MM.1S (cell line): ENCODE measurements around the gene ADAM15.

Experiments used
- EZH2 ChIP-seq: fragments of 300-600 bp; sonication (generic); optimal IDR thresholded peaks from 2 replicates; pipeline ENCODE3; 2017; ENCODE audit warnings: low read depth, mild to moderate bottlenecking, antibody characterized with exemption, low read length, mixed read lengths
- TF ChIP-seq, protein P1 (sequence below): fragments of 300-600 bp; sonication (generic); IDR thresholded peaks from 2 replicates; pipeline ENCODE4 v1.5.1; 2016; ENCODE audit warnings: antibody characterized with exemption, low read length, mixed read lengths

DNA sequence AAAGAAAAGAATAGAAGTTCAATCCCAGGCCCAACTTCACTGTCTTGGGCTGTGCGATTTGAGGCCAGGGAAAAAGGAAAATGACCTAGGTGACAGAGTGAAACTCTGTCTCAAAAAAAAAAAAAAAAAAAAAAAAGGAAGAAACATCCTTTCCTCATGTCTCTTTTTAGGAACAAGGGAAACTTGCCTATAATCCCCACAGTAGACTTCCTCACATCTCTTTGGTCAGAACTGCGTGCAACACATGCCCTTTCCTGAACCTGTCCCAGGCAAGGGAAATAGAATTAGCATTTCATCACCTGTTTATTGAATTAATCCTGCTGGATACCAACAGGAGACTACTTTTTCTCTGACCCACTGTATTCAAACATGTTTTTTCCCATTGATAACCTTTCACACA lies 15.2 kb upstream of the ADAM15 start:
- TF ChIP-seq, protein P1, sequence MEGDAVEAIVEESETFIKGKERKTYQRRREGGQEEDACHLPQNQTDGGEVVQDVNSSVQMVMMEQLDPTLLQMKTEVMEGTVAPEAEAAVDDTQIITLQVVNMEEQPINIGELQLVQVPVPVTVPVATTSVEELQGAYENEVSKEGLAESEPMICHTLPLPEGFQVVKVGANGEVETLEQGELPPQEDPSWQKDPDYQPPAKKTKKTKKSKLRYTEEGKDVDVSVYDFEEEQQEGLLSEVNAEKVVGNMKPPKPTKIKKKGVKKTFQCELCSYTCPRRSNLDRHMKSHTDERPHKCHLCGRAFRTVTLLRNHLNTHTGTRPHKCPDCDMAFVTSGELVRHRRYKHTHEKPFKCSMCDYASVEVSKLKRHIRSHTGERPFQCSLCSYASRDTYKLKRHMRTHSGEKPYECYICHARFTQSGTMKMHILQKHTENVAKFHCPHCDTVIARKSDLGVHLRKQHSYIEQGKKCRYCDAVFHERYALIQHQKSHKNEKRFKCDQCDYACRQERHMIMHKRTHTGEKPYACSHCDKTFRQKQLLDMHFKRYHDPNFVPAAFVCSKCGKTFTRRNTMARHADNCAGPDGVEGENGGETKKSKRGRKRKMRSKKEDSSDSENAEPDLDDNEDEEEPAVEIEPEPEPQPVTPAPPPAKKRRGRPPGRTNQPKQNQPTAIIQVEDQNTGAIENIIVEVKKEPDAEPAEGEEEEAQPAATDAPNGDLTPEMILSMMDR, result no peak
- no peak for TF ChIP-seq EZH2
